ENCODE measurements around the gene SMCO4. TPM values are rescaled to one million over a fixed set of nuclear protein-coding genes. Genes with fewer than 3 reads are reported as not detected.

Gene SMCO4
- total RNA-seq, 1 experiment from 2014 or later = 14.1 TPM

DNA sequence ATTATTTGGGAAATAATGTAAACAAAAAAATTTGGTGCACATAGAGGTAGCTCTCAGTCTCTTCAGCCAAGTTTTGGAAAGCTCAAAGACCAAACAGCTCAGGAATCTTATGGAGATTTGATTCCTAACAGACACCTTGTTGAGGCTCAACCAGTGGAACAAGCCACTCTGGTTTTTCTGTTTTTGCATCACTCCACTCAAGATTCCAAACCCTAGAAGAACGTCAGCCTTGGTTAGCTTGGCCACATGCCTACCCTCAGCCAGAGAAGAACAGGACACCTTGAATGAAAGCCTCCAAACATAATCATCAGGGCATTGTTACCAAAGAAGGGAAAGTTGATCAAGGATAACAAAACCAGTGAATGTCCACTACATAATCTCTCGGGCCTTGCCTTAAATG, 3.8 kb upstream of the SMCO4 start:
- ChIA-PET POLR2A (no interaction called here), CTCF (no interaction called here)
- H3K4me3 ChIP-seq (ENCODE audit: low read depth in 2 of 2, low read length in 2 of 2) = no peak overlapping the region
- in situ Hi-C loops (cut with HindIII; ENCODE audit: low pct_unique_long_range_greater_than_20kb, low sequenced_read_pairs) (no loop called here), intact Hi-C loops (cut with micrococcal nuclease; ENCODE audit: unreplicated experiment) (no loop called here)
- peaks cover 29% of the 10 kb centered on the region for H3K27me3 ChIP-seq (ENCODE audit: control insufficient read depth, insufficient read depth, low read length)
- DNase-seq (ENCODE audit: low read depth, low spot score) (no peak), ATAC-seq (no peak)
- H3K36me3 ChIP-seq (ENCODE audit: control insufficient read depth, insufficient read depth, low read length) = peaks cover 2% of the 10 kb centered on the region; the same call in 1 of the 2 replicates
- H3K4me1 ChIP-seq (ENCODE audit: control insufficient read depth, insufficient read depth, low read length) = peaks cover 9% of the 10 kb centered on the region
- no TSS peak for BruUV-seq (replicated peaks)
- TF ChIP-seq TCF7L2 (IDR thresholded peaks at IDR 0.05; ENCODE audit: low read depth, low read length) (no peak), CTCF (IDR thresholded peaks at IDR 0.05) (no peak), SIN3A (IDR thresholded peaks at IDR 0.05; ENCODE audit: borderline replicate concordance, insufficient read depth, low read depth, low read length) (no peak), POLR2AphosphoS5 (IDR thresholded peaks at IDR 0.05; ENCODE audit: low read depth, low read length) (no peak)
- TF ChIP-seq, protein P1, sequence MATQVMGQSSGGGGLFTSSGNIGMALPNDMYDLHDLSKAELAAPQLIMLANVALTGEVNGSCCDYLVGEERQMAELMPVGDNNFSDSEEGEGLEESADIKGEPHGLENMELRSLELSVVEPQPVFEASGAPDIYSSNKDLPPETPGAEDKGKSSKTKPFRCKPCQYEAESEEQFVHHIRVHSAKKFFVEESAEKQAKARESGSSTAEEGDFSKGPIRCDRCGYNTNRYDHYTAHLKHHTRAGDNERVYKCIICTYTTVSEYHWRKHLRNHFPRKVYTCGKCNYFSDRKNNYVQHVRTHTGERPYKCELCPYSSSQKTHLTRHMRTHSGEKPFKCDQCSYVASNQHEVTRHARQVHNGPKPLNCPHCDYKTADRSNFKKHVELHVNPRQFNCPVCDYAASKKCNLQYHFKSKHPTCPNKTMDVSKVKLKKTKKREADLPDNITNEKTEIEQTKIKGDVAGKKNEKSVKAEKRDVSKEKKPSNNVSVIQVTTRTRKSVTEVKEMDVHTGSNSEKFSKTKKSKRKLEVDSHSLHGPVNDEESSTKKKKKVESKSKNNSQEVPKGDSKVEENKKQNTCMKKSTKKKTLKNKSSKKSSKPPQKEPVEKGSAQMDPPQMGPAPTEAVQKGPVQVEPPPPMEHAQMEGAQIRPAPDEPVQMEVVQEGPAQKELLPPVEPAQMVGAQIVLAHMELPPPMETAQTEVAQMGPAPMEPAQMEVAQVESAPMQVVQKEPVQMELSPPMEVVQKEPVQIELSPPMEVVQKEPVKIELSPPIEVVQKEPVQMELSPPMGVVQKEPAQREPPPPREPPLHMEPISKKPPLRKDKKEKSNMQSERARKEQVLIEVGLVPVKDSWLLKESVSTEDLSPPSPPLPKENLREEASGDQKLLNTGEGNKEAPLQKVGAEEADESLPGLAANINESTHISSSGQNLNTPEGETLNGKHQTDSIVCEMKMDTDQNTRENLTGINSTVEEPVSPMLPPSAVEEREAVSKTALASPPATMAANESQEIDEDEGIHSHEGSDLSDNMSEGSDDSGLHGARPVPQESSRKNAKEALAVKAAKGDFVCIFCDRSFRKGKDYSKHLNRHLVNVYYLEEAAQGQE (IDR thresholded peaks at IDR 0.05; ENCODE audit: insufficient read depth in 1 of 2, low read depth in 2 of 2, low read length in 1 of 2) = no peak
- no peaks in the 10 kb centered on the region for H3K9me3 ChIP-seq (ENCODE audit: control insufficient read depth, insufficient read depth, low read depth, low read length)
- H3K27ac ChIP-seq (ENCODE audit: low read length) = no peak overlapping the region

DNA sequence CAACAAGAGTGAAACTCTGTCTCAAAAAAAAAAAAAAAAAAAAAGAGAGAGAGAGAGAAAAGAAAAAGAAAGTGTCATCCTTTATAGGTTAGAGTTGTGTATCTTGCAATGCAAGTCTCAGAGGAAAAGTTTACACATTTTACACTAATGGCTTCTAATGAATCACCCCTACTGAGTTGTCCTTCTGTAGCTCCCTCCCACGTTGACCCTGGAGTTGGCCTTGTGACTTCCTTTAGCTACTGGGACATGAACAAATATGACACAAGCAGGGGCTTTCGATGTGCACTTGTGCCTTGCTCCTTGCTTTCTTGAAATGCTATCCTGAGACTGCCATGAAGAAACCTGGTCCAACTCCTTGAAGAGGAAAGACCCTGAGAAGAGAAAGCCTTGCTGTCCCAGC, 2.4 kb upstream of the SMCO4 start:
- intact Hi-C loops (cut with micrococcal nuclease; ENCODE audit: unreplicated experiment) = no loop called here
- no peak for ATAC-seq

More for the DNA sequence above, 2.4 kb upstream of the SMCO4 start:
- H3K36me3 ChIP-seq (ENCODE audit: control insufficient read depth, insufficient read depth, low read length) = peaks cover 2% of the 10 kb centered on the region; the same call in 1 of the 2 replicates
- H3K27ac ChIP-seq (ENCODE audit: low read length) = no peak overlapping the region
- no peak for TF ChIP-seq SIN3A (IDR thresholded peaks at IDR 0.05; ENCODE audit: borderline replicate concordance, insufficient read depth, low read depth, low read length)
- TF ChIP-seq CTCF (IDR thresholded peaks at IDR 0.05) = no peak
- no peak for TF ChIP-seq TCF7L2 (IDR thresholded peaks at IDR 0.05; ENCODE audit: low read depth, low read length)
- TF ChIP-seq, protein P1 (IDR thresholded peaks at IDR 0.05; ENCODE audit: insufficient read depth in 1 of 2, low read depth in 2 of 2, low read length in 1 of 2) = no peak
- no peak for TF ChIP-seq POLR2AphosphoS5 (IDR thresholded peaks at IDR 0.05; ENCODE audit: low read depth, low read length)
- no peak for DNase-seq (ENCODE audit: low read depth, low spot score)
- no peak overlapping the region for H3K4me3 ChIP-seq (ENCODE audit: low read depth in 2 of 2, low read length in 2 of 2)
- POLR2A ChIA-PET = no interaction called here
- H3K27me3 ChIP-seq (ENCODE audit: control insufficient read depth, insufficient read depth, low read length) = peaks cover 22% of the 10 kb centered on the region
- in situ Hi-C loops (cut with HindIII; ENCODE audit: low pct_unique_long_range_greater_than_20kb, low sequenced_read_pairs) = no loop called here
- CTCF ChIA-PET = no interaction called here
- no TSS peak for BruUV-seq (replicated peaks)
- H3K4me1 ChIP-seq (ENCODE audit: control insufficient read depth, insufficient read depth, low read length) = peaks cover 14% of the 10 kb centered on the region
- H3K9me3 ChIP-seq (ENCODE audit: control insufficient read depth, insufficient read depth, low read depth, low read length) = no peaks in the 10 kb centered on the region

Measured in Panc1 (cell line).